ENCODE measurements around the gene UBE2E2. TPM values are rescaled to one million over a fixed set of nuclear protein-coding genes. Genes with fewer than 3 reads are reported as not detected.

Gene UBE2E2
- total RNA-seq, 4 donors from 2014 or later, result 3.1 to 58.5 (median 25.0) TPM

DNA sequence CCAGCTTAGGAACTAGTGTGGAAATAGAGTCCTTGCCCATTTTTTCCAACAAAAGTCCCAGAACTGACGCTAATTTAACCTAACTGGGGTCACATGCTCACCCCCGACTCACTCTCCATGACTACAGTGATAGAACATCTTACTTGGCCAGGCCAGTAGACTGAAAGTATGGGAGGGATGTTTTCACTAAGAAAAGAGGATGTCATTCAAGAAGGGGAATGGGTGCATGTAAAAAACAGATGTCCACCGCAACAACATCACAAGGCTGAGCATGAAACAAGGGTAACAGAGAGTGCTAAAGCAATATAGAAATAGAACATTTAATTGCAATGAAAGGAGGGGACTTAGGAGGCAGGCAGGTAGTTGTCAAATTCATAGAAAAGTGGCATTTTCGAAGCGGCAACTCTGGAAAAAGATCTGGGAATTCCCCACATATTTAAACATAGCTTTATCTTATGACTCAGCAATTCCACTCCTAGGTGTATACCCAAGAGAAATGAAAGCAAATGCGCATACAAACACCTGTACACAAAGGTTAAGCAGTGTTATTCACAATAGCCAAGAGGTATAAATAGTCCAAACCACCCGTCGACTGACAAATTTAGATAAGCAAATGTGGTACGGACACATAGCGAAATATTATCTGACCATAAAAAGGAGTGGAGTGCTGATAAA, 41.1 kb upstream of the UBE2E2 start:
- Histone ChIP-seq H3K9me3 (no peaks in the 10 kb centered on the region), H3K27me3 (no peaks in the 10 kb centered on the region), H3K36me3 (no peaks in the 10 kb centered on the region), H3K4me3 (no peak overlapping the region), H3K27ac (no peak overlapping the region), H3K4me1 (no peaks in the 10 kb centered on the region)
- DNase-seq, result no peak
- intact Hi-C loops (cut with DNase I; ENCODE audit: low total_unique reads), result no loop called here
- TF ChIP-seq CTCF (IDR thresholded peaks at IDR 0.05) (no peak), POLR2A (IDR thresholded peaks at IDR 0.05) (no peak)

GRCh38 chr3:23162934-23163333, 40.2 kb upstream of the UBE2E2 start:
- Histone ChIP-seq H3K9me3 (no peaks in the 10 kb centered on the region), H3K4me1 (no peaks in the 10 kb centered on the region), H3K27me3 (no peaks in the 10 kb centered on the region), H3K27ac (no peak overlapping the region), H3K36me3 (no peaks in the 10 kb centered on the region), H3K4me3 (no peak overlapping the region)
- DNase-seq, result no peak
- TF ChIP-seq CTCF (IDR thresholded peaks at IDR 0.05) (no peak), POLR2A (IDR thresholded peaks at IDR 0.05) (no peak)
- intact Hi-C loops (cut with DNase I; ENCODE audit: low total_unique reads), result no loop called here

- Histone ChIP-seq H3K9me3 (no peaks in the 10 kb centered on the region), H3K36me3 (no peaks in the 10 kb centered on the region), H3K27me3 (no peaks in the 10 kb centered on the region), H3K4me3 (no peak overlapping the region), H3K4me1 (no peaks in the 10 kb centered on the region), H3K27ac (no peak overlapping the region)
- DNase-seq, result no peak
- TF ChIP-seq CTCF (IDR thresholded peaks at IDR 0.05) (no peak), POLR2A (IDR thresholded peaks at IDR 0.05) (no peak)
- intact Hi-C loops (cut with DNase I; ENCODE audit: low total_unique reads), result no loop called here
Observed at GRCh38 chr3:23164746-23165145, 38.4 kb upstream of the UBE2E2 start.

DNA sequence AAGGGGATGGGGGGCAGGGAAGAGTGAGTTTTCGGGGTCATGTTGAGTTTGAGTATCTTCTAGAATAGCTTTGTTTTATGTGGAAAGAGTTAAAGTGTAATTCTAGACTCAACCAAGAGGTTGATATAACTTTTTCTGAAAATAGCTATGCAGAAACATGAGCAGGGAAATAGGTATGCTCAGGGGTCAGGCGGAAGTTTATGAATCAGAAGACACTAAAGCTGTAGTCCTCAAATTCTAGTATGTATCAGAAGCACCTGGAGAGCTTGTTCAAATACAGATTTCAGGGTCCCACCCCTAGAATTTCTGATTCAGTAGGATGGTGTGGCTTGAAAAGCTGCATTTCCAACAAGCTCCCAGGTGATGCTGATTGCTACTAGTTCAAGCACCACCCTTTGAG, 37.6 kb upstream of the UBE2E2 start:
- H3K4me1 ChIP-seq, result no peaks in the 10 kb centered on the region
- TF ChIP-seq CTCF (IDR thresholded peaks at IDR 0.05), result no peak
- TF ChIP-seq POLR2A (IDR thresholded peaks at IDR 0.05), result no peak
- H3K27ac ChIP-seq, result no peak overlapping the region
- H3K27me3 ChIP-seq, result no peaks in the 10 kb centered on the region
- no peak overlapping the region for H3K4me3 ChIP-seq
- H3K36me3 ChIP-seq, result no peaks in the 10 kb centered on the region
- DNase-seq, result no peak
- H3K9me3 ChIP-seq, result no peaks in the 10 kb centered on the region
- intact Hi-C loops (cut with DNase I; ENCODE audit: low total_unique reads), result no loop called here

DNA sequence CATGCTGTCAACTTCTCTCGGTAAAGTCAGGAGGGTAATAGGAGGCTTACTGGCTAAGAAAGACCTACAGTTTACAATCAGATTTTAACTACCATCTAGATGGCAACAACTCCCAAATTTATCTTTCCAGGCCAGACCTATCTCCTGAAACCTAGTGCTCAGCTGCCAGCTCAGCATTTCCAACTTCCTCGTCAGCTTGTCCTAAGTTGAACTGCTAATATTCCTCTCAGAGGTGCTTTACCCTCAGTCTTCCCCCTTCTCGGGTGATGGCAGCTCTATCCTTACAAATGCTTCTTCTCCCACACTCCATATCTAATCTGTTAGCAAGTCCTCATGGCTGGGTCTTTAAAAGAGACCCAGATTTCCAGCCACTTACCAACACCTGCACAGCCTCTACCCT, 36.9 kb upstream of the UBE2E2 start:
- Histone ChIP-seq H3K4me3 (no peak overlapping the region), H3K4me1 (no peaks in the 10 kb centered on the region), H3K36me3 (no peaks in the 10 kb centered on the region), H3K9me3 (no peaks in the 10 kb centered on the region), H3K27ac (no peak overlapping the region), H3K27me3 (no peaks in the 10 kb centered on the region)
- TF ChIP-seq CTCF (IDR thresholded peaks at IDR 0.05) (no peak), POLR2A (IDR thresholded peaks at IDR 0.05) (no peak)
- DNase-seq, result no peak
- intact Hi-C loops (cut with DNase I; ENCODE audit: low total_unique reads), result no loop called here
